ENCODE data around the gene CIB4.

The CIB4 gene

DNA sequence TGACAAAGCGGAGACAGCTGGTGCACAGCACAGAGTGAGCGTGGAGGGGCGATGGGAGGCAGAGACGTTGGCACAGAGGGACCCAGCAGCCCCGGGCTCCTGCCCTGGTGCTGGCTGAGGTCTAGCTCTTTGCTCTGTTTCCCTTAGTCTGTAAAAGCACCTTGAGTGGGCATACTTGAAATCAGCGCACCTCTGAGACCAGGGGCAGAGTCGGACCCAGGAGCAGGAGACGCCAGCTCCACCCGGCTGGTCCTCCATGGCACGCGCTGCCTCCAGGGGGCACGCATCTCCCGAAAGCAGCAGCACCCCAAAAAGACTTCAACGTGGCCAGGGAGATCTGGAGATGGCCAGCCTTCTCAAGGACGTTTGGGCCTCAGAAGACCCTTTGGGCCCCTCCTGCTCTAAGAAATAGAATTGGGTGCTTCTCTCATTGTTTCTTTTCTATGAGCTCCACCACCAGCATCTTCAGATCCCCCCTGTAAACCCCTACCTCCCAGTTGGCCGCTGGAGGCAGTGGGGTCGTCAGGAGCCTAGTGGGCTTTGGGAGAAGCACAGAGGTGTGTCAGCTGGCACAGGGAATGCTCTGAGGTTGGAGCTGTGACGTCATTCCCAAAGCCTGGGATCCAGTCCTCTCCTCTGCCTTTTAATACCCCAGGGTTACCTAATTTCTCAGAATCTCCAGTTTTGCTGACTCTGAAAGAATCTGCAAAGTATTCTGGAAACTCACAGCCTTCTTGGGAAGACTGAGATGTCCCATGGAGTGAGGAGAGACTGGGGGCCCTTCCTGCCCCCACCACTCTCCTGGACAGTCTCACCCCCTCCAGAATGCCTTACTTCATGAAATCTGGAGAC is 58.9 kb downstream of the CIB4 start:
- DNase-seq (ENCODE audit: low read depth in 2 of 2), result no peak

- DNase-seq (ENCODE audit: low read depth in 2 of 2), result no peak
Measured at GRCh38 chr2:26581266-26581990, 59.7 kb downstream of the CIB4 start.

- DNase-seq (ENCODE audit: low read depth in 2 of 2), result no peak
Measured at GRCh38 chr2:26580751-26581150, 60.4 kb downstream of the CIB4 start.

GRCh38 chr2:26580151-26580550 is 61.0 kb downstream of the CIB4 start:
- no peak for DNase-seq (ENCODE audit: low read depth in 2 of 2)

GRCh38 chr2:26579723-26580040 is 61.5 kb downstream of the CIB4 start:
- no peak for DNase-seq (ENCODE audit: low read depth in 2 of 2)

DNA sequence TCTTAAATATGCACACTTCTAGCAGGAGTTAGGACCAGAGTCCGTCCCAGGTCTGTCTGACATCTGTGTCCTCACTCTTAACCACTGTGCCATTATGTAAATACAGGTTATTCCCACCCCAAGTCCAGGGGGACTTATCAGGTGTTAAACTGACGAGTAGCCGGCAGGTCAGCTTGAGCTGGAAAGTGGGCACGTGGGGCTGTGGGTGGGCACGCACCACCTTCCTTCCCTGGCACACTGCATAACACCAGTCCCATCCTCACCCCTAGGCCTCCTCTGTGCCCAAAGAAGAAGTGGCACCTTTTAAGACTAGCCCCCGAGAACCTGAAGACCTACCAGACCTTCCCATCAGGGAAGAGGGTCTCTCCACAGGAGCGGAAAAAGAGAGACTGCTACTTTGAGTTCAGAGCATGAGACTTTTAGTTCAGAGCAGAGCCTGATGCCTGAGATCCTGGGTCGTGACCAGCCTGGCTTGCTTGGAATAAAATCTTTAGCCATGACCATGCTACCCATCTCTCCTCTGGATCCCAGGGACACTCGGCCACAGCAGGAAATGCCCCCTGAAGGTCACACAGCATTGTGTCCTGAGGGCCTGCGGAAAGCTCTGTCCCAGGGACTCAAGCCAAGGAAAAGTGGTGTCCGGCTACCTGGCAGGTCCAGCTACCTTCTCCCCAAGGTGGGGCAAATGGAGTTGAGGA is 62.0 kb downstream of the CIB4 start:
- no peak for DNase-seq (ENCODE audit: low read depth in 2 of 2)

- no peak for DNase-seq (ENCODE audit: low read depth in 2 of 2)
Measured at GRCh38 chr2:26578581-26578980, 62.6 kb downstream of the CIB4 start.

DNA sequence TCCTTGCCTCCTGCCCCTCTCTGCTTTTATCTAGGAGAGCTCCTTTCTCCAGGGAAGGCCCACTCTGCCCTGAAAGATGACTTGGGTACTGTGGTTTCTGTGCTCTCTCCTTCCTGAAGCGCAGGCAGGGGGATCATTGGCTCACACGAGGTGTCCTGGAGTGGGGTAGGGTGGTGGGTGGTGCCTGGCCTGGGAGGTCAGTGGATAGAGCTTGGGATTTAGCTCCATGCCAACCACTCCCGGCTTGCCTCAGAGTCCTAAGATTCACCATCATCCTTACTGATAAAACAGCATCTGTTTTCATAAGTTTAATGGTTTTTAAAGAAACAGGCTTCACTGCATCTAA is 63.1 kb downstream of the CIB4 start:
- no peak for DNase-seq (ENCODE audit: low read depth in 2 of 2)

DNA sequence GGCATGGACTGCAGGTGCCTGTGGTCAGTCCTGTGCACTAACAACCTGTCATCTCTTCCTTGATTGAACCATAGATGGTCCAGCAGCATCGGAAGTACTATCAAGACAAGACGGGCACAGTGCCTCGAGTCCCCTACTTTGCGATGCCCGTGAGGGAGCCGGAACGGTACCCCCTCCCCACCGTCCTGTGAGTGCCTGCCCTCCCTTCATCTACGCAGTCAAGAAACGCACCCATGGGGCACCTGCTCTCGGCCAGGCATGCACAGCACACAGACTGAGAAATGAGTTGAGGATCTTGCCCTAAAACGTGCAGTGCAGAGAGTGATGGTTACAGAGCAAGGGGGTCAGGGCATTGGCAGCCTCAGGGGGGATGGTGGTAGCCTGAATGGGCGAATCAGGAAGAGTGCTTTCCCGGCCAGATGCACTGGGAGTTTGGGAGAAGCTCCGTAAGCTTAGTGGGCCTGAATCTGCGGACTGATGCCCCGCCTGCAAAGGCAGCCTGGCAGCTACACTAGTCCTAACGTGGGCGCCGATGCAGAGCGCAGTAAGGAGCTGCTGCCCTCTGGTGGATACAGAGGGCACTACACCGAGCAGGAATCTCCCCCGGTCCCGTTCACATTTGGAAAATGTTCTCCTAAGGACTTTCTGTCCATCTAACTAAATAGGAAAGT is 63.6 kb downstream of the CIB4 start:
- peak; percentile 47 to 60 for DNase-seq (ENCODE audit: low read depth in 2 of 2)

GRCh38 chr2:26576565-26577441 is 64.4 kb downstream of the CIB4 start:
- no peak for DNase-seq (ENCODE audit: low read depth in 2 of 2)

GRCh38 chr2:26575836-26576564 is 65.2 kb downstream of the CIB4 start:
- no peak for DNase-seq (ENCODE audit: low read depth in 2 of 2)

DNA sequence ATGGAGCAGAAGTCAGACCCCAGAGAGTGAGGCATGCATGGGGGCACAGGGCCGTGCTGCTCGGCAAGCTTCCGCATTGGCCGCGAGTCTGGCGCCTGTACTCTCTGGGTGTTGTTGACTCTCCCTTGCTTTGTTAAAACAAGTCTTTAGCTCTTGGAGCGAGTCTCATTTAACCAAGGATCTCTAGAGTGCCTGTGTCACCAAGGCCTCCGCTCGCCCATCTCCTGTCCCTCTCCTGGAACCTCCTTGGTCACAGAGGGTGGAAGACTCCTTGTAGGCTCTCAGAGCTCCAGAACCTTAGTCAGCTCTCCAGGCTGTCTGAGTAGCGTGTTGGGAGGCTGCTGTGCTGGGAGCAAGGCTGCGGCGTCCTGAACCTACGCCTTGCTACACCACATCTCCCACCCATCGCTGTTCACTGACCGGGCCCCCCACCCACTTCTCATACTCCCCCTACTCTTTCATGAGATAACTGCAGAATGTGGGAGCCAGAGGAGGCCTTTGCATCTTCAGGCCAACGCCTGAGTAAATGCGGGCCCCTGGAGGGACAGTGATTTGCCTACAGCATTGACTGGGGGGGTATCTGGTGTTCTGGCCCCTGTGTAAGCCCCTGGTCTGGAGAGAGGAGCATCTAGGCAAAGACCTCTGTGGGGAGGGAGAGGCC is 66.1 kb downstream of the CIB4 start:
- DNase-seq (ENCODE audit: low read depth in 2 of 2), result no peak

- no peak for DNase-seq (ENCODE audit: low read depth in 2 of 2)
Measured at GRCh38 chr2:26574066-26574899, 66.9 kb downstream of the CIB4 start.

DNA sequence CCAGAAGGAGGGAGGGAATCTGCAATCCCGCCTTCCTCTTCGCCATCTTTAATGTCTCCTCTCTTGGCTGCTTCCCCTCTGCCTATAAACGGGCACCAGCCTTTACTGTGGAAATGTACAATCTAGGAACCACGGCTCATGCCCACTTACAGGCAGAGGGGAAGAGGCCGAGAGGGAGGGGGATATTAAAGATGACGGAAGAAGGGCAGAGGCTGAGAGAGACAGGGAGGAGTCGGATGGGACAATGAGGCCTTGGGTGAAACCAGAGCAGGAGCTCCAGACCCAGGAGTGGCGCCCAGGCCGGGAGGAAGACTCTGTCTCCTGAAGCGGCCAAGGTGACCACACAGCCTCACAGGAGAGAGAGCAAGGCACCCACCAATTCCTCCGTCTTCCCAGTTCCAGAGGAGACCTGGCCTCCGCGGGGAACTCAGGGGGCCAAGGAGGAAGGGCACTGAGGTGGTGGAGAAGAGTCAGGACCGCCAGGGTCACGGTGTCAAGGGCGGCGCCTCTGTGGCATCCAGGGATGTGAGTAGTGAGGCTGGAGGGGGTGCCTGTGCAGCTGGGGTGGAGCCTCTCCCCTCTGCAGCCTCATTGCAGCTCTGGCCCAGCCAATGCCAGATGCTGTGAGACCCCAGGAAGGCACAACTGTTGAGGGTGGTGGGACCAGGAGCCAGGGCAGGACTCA is 67.8 kb downstream of the CIB4 start:
- no peak for DNase-seq (ENCODE audit: low read depth in 2 of 2)

GRCh38 chr2:26572591-26572990 is 68.6 kb downstream of the CIB4 start:
- DNase-seq (ENCODE audit: low read depth in 2 of 2), result no peak

GRCh38 chr2:26571316-26571715 is 69.8 kb downstream of the CIB4 start:
- no peak for DNase-seq (ENCODE audit: low read depth in 2 of 2)

DNA sequence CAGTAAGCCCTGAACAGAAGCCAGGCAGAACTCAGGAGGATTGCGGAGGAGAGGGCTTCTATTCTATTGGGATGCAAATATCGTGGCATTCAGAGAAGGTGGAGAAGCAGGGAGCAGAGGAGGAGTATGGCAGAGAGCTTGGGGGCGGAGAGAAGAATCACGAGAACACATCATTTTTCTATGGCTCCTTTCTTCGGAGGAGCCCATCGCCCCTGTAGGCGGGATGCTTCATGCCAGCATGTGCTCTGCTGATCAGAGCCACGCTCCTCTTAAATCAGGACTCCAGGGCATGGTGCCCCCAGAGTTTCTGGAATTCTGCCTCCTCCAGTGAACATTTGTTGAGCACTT is 71.1 kb downstream of the CIB4 start:
- no peak for DNase-seq (ENCODE audit: low read depth in 2 of 2)

- DNase-seq (ENCODE audit: low read depth in 2 of 2), result no peak
Measured at GRCh38 chr2:26569216-26570082, 71.7 kb downstream of the CIB4 start.

Measured in stimulated activated CD4-positive, alpha-beta T cell treated with anti-CD3 and anti-CD28 coated beads, Interleukin-4, amount 100 ng/mL, for 48 hours (primary cell).